ENCODE data around the gene UBAP2.
A peak's percentile ranks its signal among the peaks of the same experiment; 100 is the strongest.

UBAP2 gene

DNA sequence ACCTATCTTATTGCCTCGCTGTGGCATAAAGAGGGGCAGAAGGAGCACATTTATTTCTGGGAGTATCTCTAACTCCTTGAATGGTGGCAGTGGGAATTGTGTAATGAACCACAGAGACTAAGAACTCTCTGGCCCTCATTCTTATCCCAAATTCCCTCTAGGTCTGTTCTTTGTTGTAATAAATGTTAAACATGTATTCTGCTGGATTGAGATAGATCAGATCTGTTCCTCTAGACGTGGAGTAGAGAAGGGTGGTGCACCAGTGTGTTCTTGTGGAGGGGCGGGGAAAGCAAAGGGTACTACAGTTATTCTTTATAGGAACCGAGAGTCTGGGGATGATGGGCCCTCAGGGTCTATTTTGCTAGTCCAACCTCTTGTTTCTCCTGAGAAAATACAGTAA, 141.3 kb downstream of the UBAP2 start:
- Mint-ChIP-seq H3K27me3 (ENCODE audit: low read depth) (no peaks in the 10 kb centered on the region), H3K36me3 (ENCODE audit: low read depth) (peaks cover 18% of the 10 kb centered on the region), H3K27ac (peak overlapping the region; percentile 41), H3K9me3 (no peaks in the 10 kb centered on the region), H3K4me3 (no peak overlapping the region), H3K4me1 (ENCODE audit: low read depth) (peaks cover 17% of the 10 kb centered on the region)

- Mint-ChIP-seq H3K36me3 (ENCODE audit: low read depth) (peaks cover 18% of the 10 kb centered on the region), H3K27me3 (ENCODE audit: low read depth) (no peaks in the 10 kb centered on the region), H3K9me3 (no peaks in the 10 kb centered on the region), H3K27ac (no peak overlapping the region), H3K4me1 (ENCODE audit: low read depth) (peaks cover 17% of the 10 kb centered on the region), H3K4me3 (no peak overlapping the region)
Measured at GRCh38 chr9:33906769-33907168, 141.9 kb downstream of the UBAP2 start.

DNA sequence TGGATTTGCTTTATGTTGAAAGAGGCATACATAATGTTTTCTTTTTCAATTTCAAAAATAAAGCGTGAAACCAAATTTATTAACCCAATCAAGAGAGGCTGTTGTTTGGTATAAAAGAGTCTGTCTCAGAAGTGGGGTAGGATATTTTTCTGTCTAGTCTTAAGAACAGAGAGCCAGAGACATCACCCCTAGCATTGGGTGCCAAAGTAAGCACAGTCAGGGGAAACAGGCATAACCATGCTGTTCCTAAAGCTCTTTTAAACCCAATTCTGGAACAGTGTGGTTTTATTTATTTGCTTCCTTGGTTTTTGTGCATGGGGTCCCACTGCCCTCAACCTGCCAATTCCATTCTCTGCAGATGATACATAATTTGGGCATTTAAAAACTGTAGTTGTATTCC, 143.6 kb downstream of the UBAP2 start:
- Mint-ChIP-seq H3K4me1 (ENCODE audit: low read depth) (peaks cover 20% of the 10 kb centered on the region), H3K36me3 (ENCODE audit: low read depth) (peaks cover 22% of the 10 kb centered on the region), H3K27ac (no peak overlapping the region), H3K4me3 (no peak overlapping the region), H3K9me3 (no peaks in the 10 kb centered on the region), H3K27me3 (ENCODE audit: low read depth) (no peaks in the 10 kb centered on the region)

GRCh38 chr9:33903157-33903780, 145.4 kb downstream of the UBAP2 start:
- no peak overlapping the region for H3K4me3 Mint-ChIP-seq

DNA sequence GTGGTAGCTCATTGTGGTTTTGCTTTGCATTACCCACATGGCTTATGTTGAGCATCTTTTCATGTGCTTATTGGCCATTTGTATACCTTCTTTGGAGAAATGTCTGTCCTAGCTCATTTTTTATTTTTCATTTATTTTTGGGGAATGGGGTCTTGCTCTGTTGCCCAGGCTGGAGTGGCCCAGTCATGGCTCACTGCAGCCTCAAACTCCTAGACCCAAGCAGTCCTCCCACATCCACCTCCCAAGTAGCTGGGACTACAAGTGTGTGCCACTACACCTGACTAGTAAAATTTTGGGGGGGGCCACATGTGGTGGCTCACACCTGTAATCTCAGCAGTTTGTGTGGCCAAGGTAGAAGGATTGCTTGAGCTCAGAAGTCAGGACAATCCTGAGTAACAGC, 154.4 kb downstream of the UBAP2 start:
- Mint-ChIP-seq H3K36me3 (ENCODE audit: low read depth) (peaks cover 8% of the 10 kb centered on the region), H3K27ac (no peak overlapping the region), H3K4me3 (no peak overlapping the region), H3K4me1 (ENCODE audit: low read depth) (peaks cover 3% of the 10 kb centered on the region), H3K9me3 (no peaks in the 10 kb centered on the region), H3K27me3 (ENCODE audit: low read depth) (no peaks in the 10 kb centered on the region)

More at GRCh38 chr9:33903157-33903780, 145.4 kb downstream of the UBAP2 start:
- Mint-ChIP-seq H3K4me1 (ENCODE audit: low read depth) (peaks cover 20% of the 10 kb centered on the region), H3K36me3 (ENCODE audit: low read depth) (peaks cover 22% of the 10 kb centered on the region), H3K27ac (no peak overlapping the region), H3K9me3 (no peaks in the 10 kb centered on the region), H3K27me3 (ENCODE audit: low read depth) (no peaks in the 10 kb centered on the region)

DNA sequence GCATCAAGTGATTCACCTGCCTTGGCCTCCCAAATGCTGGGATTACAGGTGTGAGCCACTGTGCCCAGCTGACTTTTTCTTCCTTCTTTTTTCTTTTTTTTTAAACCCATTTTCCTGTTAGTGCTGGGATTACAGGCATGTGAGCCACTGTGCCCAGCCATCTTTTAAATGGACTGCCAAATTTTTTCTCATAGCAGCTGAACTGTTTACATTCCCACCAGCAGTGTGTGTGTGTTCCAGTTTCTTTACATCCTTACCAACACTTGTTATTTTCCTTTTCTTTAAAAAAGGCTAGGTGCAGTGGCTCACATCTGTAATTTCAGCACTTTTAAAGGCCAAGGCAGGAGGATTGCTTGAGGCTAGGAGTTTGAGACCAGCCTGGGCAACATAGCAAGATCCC, 154.8 kb downstream of the UBAP2 start:
- Mint-ChIP-seq H3K27me3 (ENCODE audit: low read depth) (no peaks in the 10 kb centered on the region), H3K9me3 (no peaks in the 10 kb centered on the region), H3K4me1 (ENCODE audit: low read depth) (peaks cover 3% of the 10 kb centered on the region), H3K27ac (no peak overlapping the region), H3K4me3 (no peak overlapping the region), H3K36me3 (ENCODE audit: low read depth) (peaks cover 8% of the 10 kb centered on the region)

DNA sequence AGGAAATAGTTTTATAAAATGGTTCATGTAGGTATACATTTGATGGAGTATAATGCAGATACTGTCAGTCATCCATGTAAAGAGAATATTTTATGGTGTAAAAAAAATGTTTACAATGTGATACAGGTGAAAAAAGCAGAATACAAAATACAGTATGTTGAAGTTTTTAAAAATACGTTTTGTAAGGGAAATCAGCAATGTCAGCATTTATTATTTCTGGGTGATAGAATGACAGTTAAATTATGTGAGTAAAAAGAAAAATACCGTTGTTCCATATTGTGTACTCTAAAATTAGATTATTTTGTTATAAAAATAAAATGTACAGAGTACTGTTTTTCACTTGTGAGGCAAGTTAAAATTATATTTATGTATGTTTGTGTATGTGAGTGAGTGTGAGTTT, 162.7 kb downstream of the UBAP2 start:
- H3K9me3 Mint-ChIP-seq = no peaks in the 10 kb centered on the region
- H3K36me3 Mint-ChIP-seq (ENCODE audit: low read depth) = peaks cover 6% of the 10 kb centered on the region
- no peak overlapping the region for H3K4me3 Mint-ChIP-seq
- no peaks in the 10 kb centered on the region for H3K27me3 Mint-ChIP-seq (ENCODE audit: low read depth)
- H3K27ac Mint-ChIP-seq = no peak overlapping the region
- H3K4me1 Mint-ChIP-seq (ENCODE audit: low read depth) = peaks cover 6% of the 10 kb centered on the region

GRCh38 chr9:33884856-33885701, 163.6 kb downstream of the UBAP2 start:
- H3K36me3 Mint-ChIP-seq (ENCODE audit: low read depth) = peaks cover 4% of the 10 kb centered on the region
- peaks cover 12% of the 10 kb centered on the region for H3K4me1 Mint-ChIP-seq (ENCODE audit: low read depth)

DNA sequence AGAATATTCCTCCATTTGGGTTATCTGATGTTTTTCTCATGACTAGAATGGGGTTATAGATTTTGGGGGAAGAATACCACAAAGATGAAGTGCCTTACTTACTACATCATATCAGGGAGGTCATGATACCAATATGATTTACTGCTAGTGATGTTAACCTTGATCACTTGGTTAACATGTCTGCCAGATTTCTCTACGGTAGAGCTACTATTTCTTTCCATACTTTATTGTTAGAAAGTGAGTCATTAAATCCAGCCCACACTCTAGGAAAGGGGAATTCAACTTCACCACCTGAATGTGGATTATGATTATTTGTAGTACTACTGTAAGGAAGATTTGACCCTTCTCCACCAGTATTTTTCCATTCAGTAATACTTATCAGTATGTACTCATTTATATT, 167.1 kb downstream of the UBAP2 start:
- H3K9me3 Mint-ChIP-seq = no peaks in the 10 kb centered on the region
- no peaks in the 10 kb centered on the region for H3K27me3 Mint-ChIP-seq (ENCODE audit: low read depth)
- H3K4me1 Mint-ChIP-seq (ENCODE audit: low read depth) = peaks cover 15% of the 10 kb centered on the region
- peaks cover under 1% of the 10 kb centered on the region for H3K36me3 Mint-ChIP-seq (ENCODE audit: low read depth)
- no peak overlapping the region for H3K4me3 Mint-ChIP-seq
- no peak overlapping the region for H3K27ac Mint-ChIP-seq

More at GRCh38 chr9:33884856-33885701, 163.6 kb downstream of the UBAP2 start:
- no peak overlapping the region for H3K27ac Mint-ChIP-seq
- H3K4me3 Mint-ChIP-seq = no peak overlapping the region
- H3K9me3 Mint-ChIP-seq = no peaks in the 10 kb centered on the region
- H3K27me3 Mint-ChIP-seq (ENCODE audit: low read depth) = no peaks in the 10 kb centered on the region

- Mint-ChIP-seq H3K4me1 (ENCODE audit: low read depth) (peaks cover 15% of the 10 kb centered on the region), H3K27me3 (ENCODE audit: low read depth) (no peaks in the 10 kb centered on the region), H3K36me3 (ENCODE audit: low read depth) (no peaks in the 10 kb centered on the region), H3K4me3 (no peak overlapping the region), H3K27ac (no peak overlapping the region), H3K9me3 (no peaks in the 10 kb centered on the region)
Measured at GRCh38 chr9:33880211-33881089, 168.2 kb downstream of the UBAP2 start.

DNA sequence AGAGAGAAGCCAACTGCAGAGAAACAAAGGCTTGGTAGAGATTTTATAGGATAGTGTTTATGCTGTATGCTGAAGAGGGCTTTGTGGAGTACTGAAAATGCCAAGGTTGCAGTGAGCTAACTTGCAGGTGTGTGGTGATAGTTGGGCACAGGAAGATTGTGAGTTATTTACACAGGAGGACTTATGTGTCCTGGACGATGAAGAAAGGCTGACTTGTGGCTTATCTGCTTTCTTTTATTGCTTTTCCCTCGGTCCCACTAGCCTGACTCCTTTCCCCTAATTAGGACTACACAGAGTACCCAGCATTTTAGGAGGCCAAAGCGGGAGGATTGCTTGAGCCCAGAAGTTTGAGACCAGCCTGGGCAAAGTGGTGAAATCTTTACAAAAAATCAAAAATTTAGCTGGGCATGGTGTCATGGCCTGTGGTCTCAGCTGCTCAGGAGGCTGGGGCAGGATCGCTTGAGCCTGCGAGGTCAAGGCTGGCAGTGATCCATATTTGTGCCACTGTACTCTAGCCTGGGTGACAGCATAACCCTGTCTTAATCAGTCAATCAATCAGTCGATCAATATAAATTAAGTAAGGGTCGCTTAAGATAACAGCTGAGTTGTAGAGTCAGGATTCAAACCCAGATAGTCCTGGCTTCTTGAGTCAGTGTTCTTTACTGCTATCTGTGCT, 169.9 kb downstream of the UBAP2 start:
- Mint-ChIP-seq H3K27ac (no peak overlapping the region), H3K36me3 (ENCODE audit: low read depth) (no peaks in the 10 kb centered on the region), H3K9me3 (no peaks in the 10 kb centered on the region), H3K4me1 (ENCODE audit: low read depth) (peaks cover 15% of the 10 kb centered on the region), H3K4me3 (no peak overlapping the region), H3K27me3 (ENCODE audit: low read depth) (no peaks in the 10 kb centered on the region)

- Mint-ChIP-seq H3K36me3 (ENCODE audit: low read depth) (no peaks in the 10 kb centered on the region), H3K27me3 (ENCODE audit: low read depth) (no peaks in the 10 kb centered on the region), H3K4me1 (ENCODE audit: low read depth) (peaks cover 15% of the 10 kb centered on the region), H3K4me3 (no peak overlapping the region), H3K27ac (no peak overlapping the region), H3K9me3 (no peaks in the 10 kb centered on the region)
Measured at GRCh38 chr9:33877727-33878489, 170.8 kb downstream of the UBAP2 start.

Data from T-helper 1 cell treated with Interleukin-12 subunit alpha and Interleukin-12 subunit beta and Interleukin-4 antibody, amounts not matched to agents 30 μg/mL and 1 μg/mL, for 36 hours (primary cell).